A673 (cell line): ENCODE results near the gene ZNF653. TPM values are rescaled to one million over a fixed set of nuclear protein-coding genes. Genes with fewer than 3 reads are reported as not detected.

ENCODE experiments used
- BruUV-seq: library from RNA; stranded (reverse); fragments of 400-500 nt; replicated peaks from 2 replicates; lab custom pipeline; 2021; lab: Mats Ljungman, UMichigan
- CTCF ChIA-PET: fragments of 300-600 bp; sonication (Branson Sonifier 250); formaldehyde crosslinking; loops from one replicate; lab custom pipeline; 2022; ENCODE audit warnings: antibody characterized with exemption; lab: Charles Lee
- POLR2A ChIA-PET: fragments of 300-600 bp; sonication (Branson Sonifier 250); formaldehyde crosslinking; loops from one replicate; lab custom pipeline; 2022; ENCODE audit warnings: antibody characterized with exemption; ENCODE audit not compliant: low non-redundant PET; lab: Charles Lee
- DNase-seq: peaks from one replicate; pipeline ENCODE4 v3.0.0-alpha.2; 2015; ENCODE audit warnings: low spot score
- H3K27ac ChIP-seq: fragments of 200-600 bp; sonication (generic); 2 replicates; pipeline ENCODE4 v1.5.1; 2016; ENCODE audit warnings: mixed run types, low read depth, mild to moderate bottlenecking, mixed read lengths, antibody characterized with exemption, low read length; ENCODE audit not compliant: poor library complexity, severe bottlenecking
- H3K27me3 ChIP-seq: fragments of 200-600 bp; sonication (generic); replicated peaks from 2 replicates; pipeline ENCODE4 v1.6.1; 2017; ENCODE audit warnings: mixed run types, low read depth, mild to moderate bottlenecking, mixed read lengths, antibody characterized with exemption, low read length; ENCODE audit not compliant: insufficient read depth, poor library complexity
- H3K36me3 ChIP-seq: fragments of 200-600 bp; sonication (generic); 2 replicates; pipeline ENCODE4 v1.6.1; 2016; ENCODE audit warnings: mixed run types, mild to moderate bottlenecking, mixed read lengths, antibody characterized with exemption, low read length; ENCODE audit not compliant: insufficient read depth, poor library complexity, severe bottlenecking
- H3K4me1 ChIP-seq: fragments of 200-600 bp; sonication (generic); 2 replicates; pipeline ENCODE4 v1.6.1; 2017; ENCODE audit warnings: mixed run types, mild to moderate bottlenecking, mixed read lengths, antibody characterized with exemption, low read length; ENCODE audit not compliant: insufficient read depth, poor library complexity, severe bottlenecking
- H3K4me3 ChIP-seq: fragments of 200-600 bp; sonication (generic); 2 replicates; pipeline ENCODE4 v1.5.1; 2016; ENCODE audit warnings: low read depth, mixed run types, mild to moderate bottlenecking, mixed read lengths, low read length; ENCODE audit not compliant: poor library complexity, severe bottlenecking
- H3K9me3 ChIP-seq: fragments of 200-600 bp; sonication (generic); 2 replicates; pipeline ENCODE4 v1.6.1; 2016; ENCODE audit warnings: mixed run types, low read depth, mild to moderate bottlenecking, mixed read lengths, antibody characterized with exemption, low read length; ENCODE audit not compliant: poor library complexity, severe bottlenecking
- CTCF ChIP-seq: fragments of 300-800, 200-600 bp; sonication (generic); conservative IDR thresholded peaks from 2 replicates; pipeline ENCODE4 v1.5.1; 2017; ENCODE audit warnings: low read depth, mild to moderate bottlenecking, antibody characterized with exemption, low read length, moderate library complexity, mixed read lengths
- EZH2 ChIP-seq: fragments of 200-600 bp; sonication (generic); IDR thresholded peaks from 2 replicates; pipeline ENCODE4 v1.6.1; 2017; ENCODE audit warnings: borderline replicate concordance, low read depth, mild to moderate bottlenecking, mixed read lengths, antibody characterized with exemption, low read length; ENCODE audit not compliant: poor library complexity, severe bottlenecking
- intact Hi-C: fragments of 100-400 bp; cut with micrococcal nuclease; formaldehyde crosslinking; loops from one replicate; pipeline ENCODE4 v1.10.0; 2022; ENCODE audit not compliant: unreplicated experiment
- total RNA-seq: library from RNA; stranded (reverse); gene quantifications from 2 replicates; pipeline ENCODE4 v1.2.3, GENCODE V29; 2021

The ZNF653 gene
- total RNA-seq, 1 experiment from 2014 or later = 15.9 TPM

- Histone ChIP-seq H3K27me3 (no peaks in the 10 kb centered on the region), H3K9me3 (no peaks in the 10 kb centered on the region), H3K4me1 (no peaks in the 10 kb centered on the region), H3K27ac (no peak overlapping the region), H3K36me3 (peaks cover 7% of the 10 kb centered on the region), H3K4me3 (no peak overlapping the region)
- BruUV-seq = no TSS peak
- peak; percentile 84 for DNase-seq
- ChIA-PET CTCF (no interaction called here), POLR2A (no interaction called here)
- intact Hi-C loops = loop anchor here (2.0 kb wide), 1 partner anchor 90 kb away; no protein-coding TSS in a partner anchor
- TF ChIP-seq CTCF = peak; percentile 87
- TF ChIP-seq EZH2 = no peak
Measured at GRCh38 chr19:11496391-11497163, 9.1 kb downstream of the ZNF653 start.

- H3K9me3 ChIP-seq = no peaks in the 10 kb centered on the region
- H3K4me3 ChIP-seq = no peak overlapping the region
- no peak for DNase-seq
- peaks cover 7% of the 10 kb centered on the region for H3K36me3 ChIP-seq
- intact Hi-C loops = loop anchor here (2.0 kb wide), 1 partner anchor 91 kb away; no protein-coding TSS in a partner anchor
- ChIA-PET CTCF (no interaction called here), POLR2A (no interaction called here)
- H3K27ac ChIP-seq = no peak overlapping the region
- no TSS peak for BruUV-seq
- no peaks in the 10 kb centered on the region for H3K27me3 ChIP-seq
- H3K4me1 ChIP-seq = no peaks in the 10 kb centered on the region
- TF ChIP-seq EZH2 = no peak
- TF ChIP-seq CTCF = no peak
Measured at GRCh38 chr19:11495885-11496284, 9.8 kb downstream of the ZNF653 start.

- Histone ChIP-seq H3K27ac (no peak overlapping the region), H3K27me3 (no peaks in the 10 kb centered on the region), H3K4me1 (no peaks in the 10 kb centered on the region), H3K36me3 (peaks cover 7% of the 10 kb centered on the region), H3K4me3 (no peak overlapping the region), H3K9me3 (no peaks in the 10 kb centered on the region)
- CTCF ChIA-PET = no interaction called here
- TF ChIP-seq CTCF (no peak), EZH2 (no peak)
- intact Hi-C loops = no loop called here
- no TSS peak for BruUV-seq
- DNase-seq = no peak
- POLR2A ChIA-PET = no interaction called here
Measured at GRCh38 chr19:11495481-11495880, 10.2 kb downstream of the ZNF653 start.
